ENCODE measurements around the gene LIPC. TPM values are rescaled to one million over a fixed set of nuclear protein-coding genes. Genes with fewer than 3 reads are reported as not detected.

The LIPC gene
- total and polyA plus RNA-seq, 12 donors = 0.22 to 1.3 (median 0.42) TPM; not detected in 1

GRCh38 chr15:58509556-58509955, 77.8 kb downstream of the LIPC start:
- H3K9me3 ChIP-seq = peaks cover 0 to 3% (median 0%) of the 10 kb centered on the region in 11 donors
- DNase-seq (no peak), ATAC-seq (peak in 2 of 8 donors; percentile 36 to 43)
- H3K27me3 ChIP-seq = no peaks in the 10 kb centered on the region
- peak overlapping the region in 1 of 10 donors; percentile 25 for H3K27ac ChIP-seq
- 78 to 80% methylated on average over 1 of the region's 1 CpG for WGBS, 2 donors
- TF ChIP-seq, protein P1, sequence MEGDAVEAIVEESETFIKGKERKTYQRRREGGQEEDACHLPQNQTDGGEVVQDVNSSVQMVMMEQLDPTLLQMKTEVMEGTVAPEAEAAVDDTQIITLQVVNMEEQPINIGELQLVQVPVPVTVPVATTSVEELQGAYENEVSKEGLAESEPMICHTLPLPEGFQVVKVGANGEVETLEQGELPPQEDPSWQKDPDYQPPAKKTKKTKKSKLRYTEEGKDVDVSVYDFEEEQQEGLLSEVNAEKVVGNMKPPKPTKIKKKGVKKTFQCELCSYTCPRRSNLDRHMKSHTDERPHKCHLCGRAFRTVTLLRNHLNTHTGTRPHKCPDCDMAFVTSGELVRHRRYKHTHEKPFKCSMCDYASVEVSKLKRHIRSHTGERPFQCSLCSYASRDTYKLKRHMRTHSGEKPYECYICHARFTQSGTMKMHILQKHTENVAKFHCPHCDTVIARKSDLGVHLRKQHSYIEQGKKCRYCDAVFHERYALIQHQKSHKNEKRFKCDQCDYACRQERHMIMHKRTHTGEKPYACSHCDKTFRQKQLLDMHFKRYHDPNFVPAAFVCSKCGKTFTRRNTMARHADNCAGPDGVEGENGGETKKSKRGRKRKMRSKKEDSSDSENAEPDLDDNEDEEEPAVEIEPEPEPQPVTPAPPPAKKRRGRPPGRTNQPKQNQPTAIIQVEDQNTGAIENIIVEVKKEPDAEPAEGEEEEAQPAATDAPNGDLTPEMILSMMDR (IDR thresholded peaks at IDR 0.05) = no peak
- intact Hi-C loops (cut with DNase I) = no loop called here
- no peak overlapping the region for H3K4me3 ChIP-seq
- peaks cover 0 to 39% (median 4%) of the 10 kb centered on the region in 9 donors for H3K4me1 ChIP-seq
- no peaks in the 10 kb centered on the region for H3K36me3 ChIP-seq

DNA sequence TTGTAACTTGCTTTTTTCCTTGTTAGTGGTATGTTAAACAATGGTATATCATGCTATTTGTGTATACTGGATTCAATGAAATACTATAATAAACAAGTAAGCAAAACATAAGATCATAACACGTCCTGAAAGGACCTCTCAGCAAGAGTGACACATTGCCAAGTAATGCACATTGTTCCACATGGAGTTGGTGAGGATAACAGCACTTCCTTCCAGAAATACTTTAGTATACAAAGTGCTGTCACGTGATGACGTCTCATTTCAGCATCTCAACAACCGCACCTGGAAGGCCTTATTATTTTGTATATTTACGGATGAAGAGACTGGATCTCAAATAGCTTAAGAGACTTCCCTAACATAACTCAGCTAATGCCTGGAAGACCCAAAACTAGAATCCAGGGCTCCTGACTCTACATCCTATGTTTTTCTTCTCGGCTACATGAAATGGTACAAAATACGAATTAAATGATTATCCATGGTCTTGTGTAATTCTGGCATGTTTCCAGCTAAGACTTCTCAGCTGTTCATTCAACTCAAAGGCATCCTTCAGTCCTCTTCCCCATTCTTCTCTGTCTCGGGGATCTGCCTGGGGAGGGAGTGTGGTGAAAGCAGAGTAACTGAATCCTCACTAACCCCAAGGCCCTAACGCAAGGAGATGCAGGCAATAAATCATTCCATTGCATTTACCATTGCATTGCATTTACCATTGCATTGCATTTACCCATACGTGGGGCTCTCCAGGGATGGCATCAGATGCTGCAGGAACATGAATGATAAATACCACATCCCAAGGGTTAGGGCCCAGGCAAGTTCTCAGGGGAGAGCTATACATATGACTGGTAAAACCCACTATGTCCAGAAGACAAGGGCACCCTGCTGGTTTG, 79.2 kb downstream of the LIPC start:
- ATAC-seq (no peak), DNase-seq (no peak)
- TF ChIP-seq, protein P1 (IDR thresholded peaks at IDR 0.05) = no peak
- H3K27ac ChIP-seq = no peak overlapping the region
- peaks cover 0 to 9% (median 0%) of the 10 kb centered on the region in 11 donors for H3K9me3 ChIP-seq
- WGBS, 2 donors = 57 to 60% methylated on average over 10 of the region's 10 CpGs
- H3K27me3 ChIP-seq = no peaks in the 10 kb centered on the region
- intact Hi-C loops (cut with DNase I) = loop anchor here in 1 of 10 donors (10.0 kb wide), 1 partner anchor 66 kb away; no protein-coding TSS in a partner anchor
- peaks cover 0 to 26% (median 3%) of the 10 kb centered on the region in 9 donors for H3K4me1 ChIP-seq
- H3K4me3 ChIP-seq = no peak overlapping the region
- no peaks in the 10 kb centered on the region for H3K36me3 ChIP-seq

DNA sequence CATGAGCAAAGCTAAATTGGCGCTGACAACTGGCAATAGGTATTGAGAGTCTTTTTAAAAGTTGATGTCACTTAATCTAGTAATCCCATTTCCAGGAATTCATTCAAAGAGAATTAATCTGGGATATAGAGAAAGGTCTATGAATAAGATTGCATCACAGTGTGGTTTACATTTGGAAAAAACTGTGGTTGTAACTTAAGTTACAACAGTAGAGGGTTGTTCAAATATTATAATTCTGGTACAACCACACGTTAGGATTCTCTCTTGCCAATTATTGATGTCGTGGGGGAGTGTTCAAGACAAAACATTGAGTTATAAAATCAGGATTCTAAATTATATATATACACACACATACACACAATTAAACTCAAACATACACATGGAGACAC, 79.8 kb downstream of the LIPC start:
- Histone ChIP-seq H3K4me3 (no peak overlapping the region), H3K36me3 (no peaks in the 10 kb centered on the region), H3K27me3 (no peaks in the 10 kb centered on the region), H3K27ac (no peak overlapping the region), H3K9me3 (peaks cover 0 to 9% (median 0%) of the 10 kb centered on the region in 11 donors), H3K4me1 (peaks cover 0 to 19% (median 0%) of the 10 kb centered on the region in 9 donors)
- 95 to 96% methylated on average over 3 of the region's 3 CpGs for WGBS, 2 donors
- ATAC-seq = no peak
- no peak for DNase-seq
- intact Hi-C loops (cut with DNase I) = loop anchor here in 1 of 10 donors (10.0 kb wide), 1 partner anchor 67 kb away; no protein-coding TSS in a partner anchor
- TF ChIP-seq, protein P1 (IDR thresholded peaks at IDR 0.05) = no peak

DNA sequence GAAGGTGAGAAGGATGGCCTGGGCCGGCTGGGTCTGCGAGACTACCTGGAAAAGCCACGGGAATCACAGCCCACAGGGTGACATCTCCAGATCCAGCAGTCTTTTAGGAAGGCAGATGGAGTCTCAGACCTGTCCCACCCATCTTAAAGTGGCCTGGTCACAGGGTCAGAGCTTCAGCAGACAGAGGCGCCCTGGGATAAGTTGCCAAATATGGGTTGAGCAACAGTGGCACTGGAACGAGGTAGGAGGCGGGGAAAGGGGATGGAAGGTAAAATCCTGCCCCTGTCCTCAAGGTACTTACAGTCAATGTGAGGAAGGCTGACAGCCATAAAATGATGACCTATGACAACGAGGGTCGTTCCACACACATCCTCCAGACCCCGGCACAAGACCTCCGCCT, 80.7 kb downstream of the LIPC start:
- WGBS, 2 donors = 87 to 89% methylated on average over 10 of the region's 10 CpGs
- Histone ChIP-seq H3K4me1 (peaks cover 0 to 22% (median 4%) of the 10 kb centered on the region in 9 donors), H3K27me3 (no peaks in the 10 kb centered on the region), H3K27ac (no peak overlapping the region), H3K4me3 (no peak overlapping the region), H3K9me3 (peaks cover 0 to 9% (median 0%) of the 10 kb centered on the region in 11 donors), H3K36me3 (no peaks in the 10 kb centered on the region)
- TF ChIP-seq, protein P1 (IDR thresholded peaks at IDR 0.05) = no peak
- DNase-seq (no peak), ATAC-seq (peak in 1 of 8 donors; percentile 17)
- intact Hi-C loops (cut with DNase I) = loop anchor here in 1 of 10 donors (10.0 kb wide), 1 partner anchor 68 kb away; no protein-coding TSS in a partner anchor

Measured in heart right ventricle (tissue), 16 donors.